ENCODE results near the gene MTA3.
"Not testable (repeated sequence)": the region's sequence is repeated elsewhere in the genome, so short reads cannot be mapped to it uniquely, and the experiment has no call there.

MTA3 gene

GRCh38 chr2:42556315-42556890 is 12.0 kb upstream of the MTA3 start:
- no peak overlapping the region for H3K4me3 ChIP-seq (replicated peaks in 1 of 2; ENCODE audit: low read depth in 2 of 2, low read length in 2 of 2)
- TF ChIP-seq CTCF (IDR thresholded peaks at IDR 0.05; ENCODE audit: low read depth, low read length): no peak
- DNase-seq (ENCODE audit: low read depth in 2 of 2): no peak

- no peak for TF ChIP-seq CTCF (IDR thresholded peaks at IDR 0.05; ENCODE audit: low read depth, low read length)
- no peak overlapping the region for H3K4me3 ChIP-seq (replicated peaks in 1 of 2; ENCODE audit: low read depth in 2 of 2, low read length in 2 of 2)
- no peak for DNase-seq (ENCODE audit: low read depth in 2 of 2)
Measured at GRCh38 chr2:42557306-42557705, 11.1 kb upstream of the MTA3 start.

- no peak for TF ChIP-seq CTCF (IDR thresholded peaks at IDR 0.05; ENCODE audit: low read depth, low read length)
- H3K4me3 ChIP-seq (replicated peaks in 1 of 2; ENCODE audit: low read depth in 2 of 2, low read length in 2 of 2): no peak overlapping the region
- DNase-seq (ENCODE audit: low read depth in 2 of 2): no peak
Measured at GRCh38 chr2:42558827-42559226, 9.6 kb upstream of the MTA3 start.

GRCh38 chr2:42560133-42560532 is 8.3 kb upstream of the MTA3 start:
- H3K4me3 ChIP-seq (replicated peaks in 1 of 2; ENCODE audit: low read depth in 2 of 2, low read length in 2 of 2): not testable (repeated sequence)

GRCh38 chr2:42560899-42561298 is 7.5 kb upstream of the MTA3 start:
- no peak for DNase-seq (ENCODE audit: low read depth in 2 of 2)
- no peak for TF ChIP-seq CTCF (IDR thresholded peaks at IDR 0.05; ENCODE audit: low read depth, low read length)
- H3K4me3 ChIP-seq (replicated peaks in 1 of 2; ENCODE audit: low read depth in 2 of 2, low read length in 2 of 2): no peak overlapping the region

More at GRCh38 chr2:42560133-42560532, 8.3 kb upstream of the MTA3 start:
- not testable (repeated sequence) for DNase-seq (ENCODE audit: low read depth in 2 of 2)

GRCh38 chr2:42562474-42563144 is 5.8 kb upstream of the MTA3 start:
- no peak for TF ChIP-seq CTCF (IDR thresholded peaks at IDR 0.05; ENCODE audit: low read depth, low read length)
- no peak for DNase-seq (ENCODE audit: low read depth in 2 of 2)
- H3K4me3 ChIP-seq (replicated peaks in 1 of 2; ENCODE audit: low read depth in 2 of 2, low read length in 2 of 2): no peak overlapping the region

- TF ChIP-seq CTCF (IDR thresholded peaks at IDR 0.05; ENCODE audit: low read depth, low read length): no peak
- no peak for DNase-seq (ENCODE audit: low read depth in 2 of 2)
- no peak overlapping the region for H3K4me3 ChIP-seq (replicated peaks in 1 of 2; ENCODE audit: low read depth in 2 of 2, low read length in 2 of 2)
Measured at GRCh38 chr2:42566025-42566424, 2.4 kb upstream of the MTA3 start.

Measured in cardiac fibroblast (primary cell).